BE2C (cell line): ENCODE measurements around the gene SYNM.
A peak's percentile ranks its signal among the peaks of the same experiment; 100 is the strongest.

ENCODE experiments used
- DNase-seq: peaks from one replicate; pipeline ENCODE4 v3.0.0-alpha.2; 2020
- H3K27me3 ChIP-seq: fragments of 250-450 bp; sonication (Bioruptor Pico); 2 replicates; pipeline ENCODE4 v1.5.1; 2020; ENCODE audit warnings: mild to moderate bottlenecking
- H3K36me3 ChIP-seq: fragments of 250-450 bp; sonication (Bioruptor Pico); 2 replicates; pipeline ENCODE4 v1.5.1; 2020; ENCODE audit warnings: mild to moderate bottlenecking
- H3K4me1 ChIP-seq: fragments of 250-450 bp; sonication (Bioruptor Pico); 2 replicates; pipeline ENCODE4 v1.5.1; 2020
- H3K4me3 ChIP-seq: 2 replicates; pipeline ENCODE4 v1.5.1; 2011; ENCODE audit warnings: low read depth, low read length
- H3K9me3 ChIP-seq: fragments of 250-450 bp; sonication (Bioruptor Pico); 2 replicates; pipeline ENCODE4 v1.5.1; 2020
- CTCF ChIP-seq: IDR thresholded peaks from 2 replicates; pipeline ENCODE4 v1.5.1; 2012; ENCODE audit warnings: mild to moderate bottlenecking, low read depth, low read length

Gene SYNM

DNA sequence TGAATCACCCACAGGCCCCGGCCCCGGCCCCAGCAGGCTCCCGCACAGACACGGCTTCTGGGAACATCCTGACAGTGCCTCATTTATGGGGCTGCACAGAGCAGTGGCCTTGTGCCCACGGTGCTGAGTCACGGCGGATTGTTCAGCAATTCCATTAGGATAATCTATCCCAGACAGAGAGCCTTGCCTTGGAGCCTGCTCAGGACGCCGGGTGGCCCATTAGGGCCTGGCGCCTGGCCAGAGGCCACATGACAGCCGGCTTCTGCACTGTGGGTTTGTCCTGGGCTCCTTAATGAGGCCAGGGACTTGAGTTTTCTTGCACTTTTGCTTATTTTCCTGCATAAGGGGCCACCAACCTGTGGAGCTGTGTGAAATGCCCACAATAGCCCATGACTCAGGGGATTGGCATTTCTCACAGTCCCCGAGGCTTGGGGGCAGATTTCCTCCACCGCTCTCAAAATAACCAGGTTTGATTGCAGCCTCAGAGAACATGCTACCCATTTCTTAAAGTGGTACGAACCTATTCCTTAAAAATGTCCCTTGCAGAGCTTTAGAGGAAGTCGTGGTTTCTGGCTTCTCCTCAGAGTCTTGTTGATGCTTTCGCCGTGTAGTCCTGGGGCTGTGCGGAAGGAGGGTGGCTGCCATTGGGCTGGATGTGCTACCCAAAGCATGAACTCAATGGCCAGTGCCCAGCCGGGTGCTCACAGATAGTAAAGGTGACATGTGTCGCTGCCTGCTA, 19.0 kb downstream of the SYNM start:
- H3K4me3 ChIP-seq = peak overlapping the region; percentile 46
- peaks cover 34% of the 10 kb centered on the region for H3K4me1 ChIP-seq
- TF ChIP-seq CTCF = no peak
- peaks cover 55% of the 10 kb centered on the region for H3K36me3 ChIP-seq
- no peaks in the 10 kb centered on the region for H3K27me3 ChIP-seq
- peak; percentile 97 for DNase-seq
- H3K9me3 ChIP-seq = no peaks in the 10 kb centered on the region

- DNase-seq = no peak
- no peaks in the 10 kb centered on the region for H3K27me3 ChIP-seq
- no peaks in the 10 kb centered on the region for H3K9me3 ChIP-seq
- H3K36me3 ChIP-seq = peaks cover 55% of the 10 kb centered on the region
- TF ChIP-seq CTCF = no peak
- no peak overlapping the region for H3K4me3 ChIP-seq
- peaks cover 34% of the 10 kb centered on the region for H3K4me1 ChIP-seq
Observed at GRCh38 chr15:99124641-99125040, 19.8 kb downstream of the SYNM start.

- H3K4me1 ChIP-seq = peaks cover 34% of the 10 kb centered on the region
- TF ChIP-seq CTCF = no peak
- H3K9me3 ChIP-seq = no peaks in the 10 kb centered on the region
- DNase-seq = no peak
- H3K4me3 ChIP-seq = no peak overlapping the region
- H3K27me3 ChIP-seq = no peaks in the 10 kb centered on the region
- H3K36me3 ChIP-seq = peaks cover 56% of the 10 kb centered on the region
Observed at GRCh38 chr15:99125061-99125891, 20.4 kb downstream of the SYNM start.

DNA sequence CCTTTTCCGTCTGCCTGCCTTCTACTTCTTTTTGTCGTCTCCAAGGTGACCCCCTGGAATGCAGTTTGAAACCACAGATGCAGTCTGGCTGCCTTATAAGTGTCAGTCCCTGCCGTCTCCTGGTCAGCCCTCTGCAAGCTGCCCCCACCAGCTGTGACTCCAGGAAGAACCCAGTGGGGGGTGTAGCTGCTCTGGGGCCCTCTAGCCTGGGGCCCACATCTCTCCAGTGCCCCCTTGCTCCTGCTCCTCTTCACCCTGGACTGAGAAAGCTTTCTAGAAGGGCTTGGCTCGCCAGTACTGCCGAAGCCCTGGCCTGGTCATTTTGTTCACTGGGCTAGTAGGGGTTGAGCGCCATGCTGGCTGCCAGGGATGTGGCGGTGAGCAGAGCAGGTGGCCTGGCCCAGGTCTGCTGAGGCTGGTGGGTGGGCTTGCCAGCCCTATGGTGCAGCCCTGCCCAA, 21.3 kb downstream of the SYNM start:
- Histone ChIP-seq H3K9me3 (no peaks in the 10 kb centered on the region), H3K4me1 (peaks cover 30% of the 10 kb centered on the region), H3K4me3 (no peak overlapping the region), H3K36me3 (peaks cover 63% of the 10 kb centered on the region), H3K27me3 (no peaks in the 10 kb centered on the region)
- no peak for DNase-seq
- no peak for TF ChIP-seq CTCF

DNA sequence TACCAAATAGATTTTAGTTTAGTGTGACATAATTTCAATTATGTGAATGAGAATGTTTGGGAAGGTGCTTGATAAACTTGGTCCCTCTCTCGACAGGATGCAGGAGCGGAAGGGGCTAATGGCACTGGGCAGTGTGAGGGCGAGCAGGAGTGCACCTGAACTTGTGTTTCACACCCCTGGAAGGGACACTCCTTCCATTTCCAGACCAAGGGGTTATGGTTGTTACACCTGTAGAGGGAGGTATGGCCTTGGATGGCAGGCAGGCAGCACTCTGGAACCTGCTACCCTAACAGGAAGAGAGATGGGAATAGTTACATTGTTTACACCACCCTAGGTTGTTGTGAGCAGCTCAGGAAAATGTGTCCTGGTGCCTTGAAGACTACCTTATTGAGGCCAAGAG, 22.1 kb downstream of the SYNM start:
- Histone ChIP-seq H3K27me3 (no peaks in the 10 kb centered on the region), H3K9me3 (no peaks in the 10 kb centered on the region), H3K4me1 (peaks cover 26% of the 10 kb centered on the region), H3K4me3 (no peak overlapping the region), H3K36me3 (peaks cover 71% of the 10 kb centered on the region)
- no peak for DNase-seq
- TF ChIP-seq CTCF = no peak

DNA sequence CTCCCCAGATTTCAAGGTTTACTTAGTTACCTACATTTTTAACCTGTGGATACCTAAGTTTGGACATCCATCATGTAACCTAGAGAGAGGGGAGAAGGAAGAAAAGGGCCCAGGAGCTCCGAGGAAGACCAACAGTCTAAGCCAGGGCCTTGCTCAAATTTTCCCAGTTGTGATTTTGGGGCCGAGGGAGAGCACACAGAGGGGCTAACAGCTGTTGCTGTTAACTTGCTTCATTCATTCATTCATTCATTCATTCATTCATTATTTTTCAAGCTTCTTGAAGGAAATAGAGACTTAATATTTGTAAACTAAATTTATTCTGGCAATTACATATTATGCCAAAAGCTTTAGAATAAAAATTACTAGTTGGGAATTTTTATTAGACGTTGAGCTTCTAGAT, 22.9 kb downstream of the SYNM start:
- no peaks in the 10 kb centered on the region for H3K27me3 ChIP-seq
- H3K4me1 ChIP-seq = peaks cover 26% of the 10 kb centered on the region
- H3K36me3 ChIP-seq = peaks cover 79% of the 10 kb centered on the region

More for the DNA sequence above, 22.9 kb downstream of the SYNM start:
- no peak for DNase-seq
- Histone ChIP-seq H3K9me3 (no peaks in the 10 kb centered on the region), H3K4me3 (no peak overlapping the region)
- no peak for TF ChIP-seq CTCF
